ELF-1 (cell line): ENCODE measurements around the gene DNMBP.
A peak's percentile ranks its signal among the peaks of the same experiment; 100 is the strongest.
"Not testable (repeated sequence)": the region's sequence is repeated elsewhere in the genome, so short reads cannot be mapped to it uniquely, and the experiment has no call there.

ENCODE experiments used
- DNase-seq: peaks from one replicate; pipeline ENCODE4 v3.0.0-alpha.2; 2016; ENCODE audit warnings: low read depth, low spot score

DNMBP gene

DNA sequence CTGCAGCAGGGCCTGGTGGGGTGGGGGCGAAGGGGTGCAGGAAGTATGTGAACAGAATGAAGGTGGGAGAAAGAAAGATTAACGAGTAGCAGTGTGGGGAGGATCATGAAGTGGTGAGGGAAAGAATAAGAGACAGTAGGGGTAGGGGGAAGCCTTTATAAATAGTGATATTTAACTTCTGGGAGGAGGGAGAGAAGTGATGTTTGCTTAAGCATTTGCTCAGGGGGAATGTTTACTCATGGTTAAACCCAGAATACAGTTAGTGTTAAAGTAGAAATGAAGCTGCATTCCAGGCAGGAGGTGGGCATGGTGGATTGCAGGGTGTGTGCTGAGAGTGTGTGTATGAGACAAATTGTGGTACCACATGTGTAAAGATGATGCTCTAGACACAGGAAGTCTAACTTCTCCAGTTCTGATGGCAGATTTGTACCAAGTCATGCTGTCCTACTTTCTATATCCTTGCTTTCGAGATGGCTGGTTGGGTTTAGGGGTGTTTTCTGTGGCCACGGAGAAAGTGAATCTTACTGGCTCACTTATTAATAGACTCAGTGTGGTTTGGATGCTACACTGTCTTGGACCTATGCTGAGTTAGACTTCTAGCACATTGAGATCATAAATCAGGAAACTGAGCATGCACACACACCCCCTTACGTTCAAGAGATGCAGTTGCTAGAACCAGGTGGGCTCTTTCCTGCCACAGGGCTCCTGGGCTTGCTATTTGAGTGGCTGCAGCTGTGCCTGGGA, 10.6 kb upstream of the DNMBP start:
- DNase-seq, result no peak

DNA sequence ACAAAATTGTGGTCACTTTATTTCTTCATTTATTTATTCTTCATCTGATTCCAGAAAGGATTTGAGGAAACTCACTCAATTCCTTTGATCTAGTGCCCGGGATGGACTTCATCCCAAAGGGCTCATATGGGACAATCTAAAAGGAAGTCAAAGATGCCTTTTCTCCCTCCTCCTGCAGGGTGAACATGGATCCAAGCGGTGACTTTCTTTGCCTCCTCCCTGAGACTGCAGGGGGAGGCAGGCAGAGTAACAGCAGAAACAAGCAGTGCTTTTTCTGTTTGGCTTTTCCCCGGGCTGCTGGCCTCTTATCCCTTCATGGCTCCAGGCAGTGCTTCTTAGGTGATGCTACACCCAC, 10.0 kb upstream of the DNMBP start:
- peak; percentile 55 for DNase-seq

DNA sequence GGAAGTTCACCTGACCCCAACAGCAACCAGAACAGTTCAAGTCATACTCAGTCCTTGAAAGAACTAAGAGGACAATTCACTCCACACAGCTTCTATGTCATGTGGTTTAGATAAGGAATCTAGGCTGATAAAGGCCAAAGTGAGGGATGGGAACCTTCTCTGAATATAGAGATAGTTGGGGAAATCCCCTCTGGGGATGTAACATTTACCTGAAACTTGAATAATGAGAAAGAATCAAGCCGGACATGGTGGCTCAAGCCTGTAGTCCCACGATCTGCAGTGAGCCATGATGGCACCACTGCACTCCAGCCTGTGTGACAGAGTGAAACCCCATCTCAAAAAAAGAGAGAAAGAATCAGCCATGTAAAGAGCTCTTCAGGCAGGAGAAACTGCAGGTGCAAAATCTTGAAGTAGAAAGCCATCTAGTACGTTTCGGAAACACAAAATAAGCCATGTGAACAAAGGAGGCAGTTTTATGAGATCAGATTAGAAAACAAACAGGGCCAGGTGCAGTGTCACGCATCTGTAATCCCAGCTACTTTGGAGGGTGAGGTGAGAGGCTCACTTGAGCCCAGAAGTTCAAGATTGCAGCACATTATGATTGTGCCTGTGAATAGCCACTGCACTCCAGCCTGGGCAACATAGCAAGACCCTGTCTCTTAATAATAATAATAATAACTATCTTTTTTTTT, 4.5 kb upstream of the DNMBP start:
- DNase-seq, result no peak

DNA sequence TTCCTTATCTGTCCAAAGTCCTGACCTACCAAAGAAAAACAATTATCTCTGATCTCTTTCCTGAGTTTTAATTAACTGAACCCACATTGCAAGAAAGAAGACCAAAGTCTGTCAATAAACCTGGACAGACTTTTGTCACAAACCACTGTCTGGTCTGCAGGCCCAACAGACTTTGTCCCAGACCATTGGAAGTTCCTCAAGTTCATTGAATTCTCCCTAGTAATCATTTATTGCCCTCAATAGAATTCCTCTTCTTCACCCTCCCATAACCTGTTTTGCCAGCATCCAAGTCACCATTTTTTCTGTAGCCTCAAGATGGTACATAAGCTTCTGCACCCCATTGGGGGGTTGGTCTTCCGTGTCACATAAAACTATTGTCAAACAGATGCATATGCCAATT, 3.9 kb upstream of the DNMBP start:
- DNase-seq, result no peak

DNA sequence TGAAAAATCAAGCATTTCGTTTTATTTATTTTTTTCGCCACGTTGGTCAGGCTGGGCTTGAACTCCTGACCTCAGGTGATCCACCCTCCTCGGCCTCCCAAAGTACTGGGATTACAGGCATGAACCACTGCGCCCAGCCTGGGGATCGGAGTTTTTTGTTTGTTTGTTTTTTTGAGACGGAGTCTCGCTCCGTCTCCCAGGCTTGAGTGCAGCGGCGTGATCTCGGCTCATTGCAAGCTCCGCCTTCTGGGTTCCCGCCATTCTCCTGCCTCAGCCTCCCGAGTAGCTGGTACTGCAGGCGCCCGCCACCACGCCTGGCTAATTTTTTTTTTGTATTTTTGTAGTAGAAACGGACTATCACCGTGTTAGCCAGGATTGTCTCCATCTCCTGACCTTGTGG, 2.2 kb upstream of the DNMBP start:
- not testable (repeated sequence) for DNase-seq

DNA sequence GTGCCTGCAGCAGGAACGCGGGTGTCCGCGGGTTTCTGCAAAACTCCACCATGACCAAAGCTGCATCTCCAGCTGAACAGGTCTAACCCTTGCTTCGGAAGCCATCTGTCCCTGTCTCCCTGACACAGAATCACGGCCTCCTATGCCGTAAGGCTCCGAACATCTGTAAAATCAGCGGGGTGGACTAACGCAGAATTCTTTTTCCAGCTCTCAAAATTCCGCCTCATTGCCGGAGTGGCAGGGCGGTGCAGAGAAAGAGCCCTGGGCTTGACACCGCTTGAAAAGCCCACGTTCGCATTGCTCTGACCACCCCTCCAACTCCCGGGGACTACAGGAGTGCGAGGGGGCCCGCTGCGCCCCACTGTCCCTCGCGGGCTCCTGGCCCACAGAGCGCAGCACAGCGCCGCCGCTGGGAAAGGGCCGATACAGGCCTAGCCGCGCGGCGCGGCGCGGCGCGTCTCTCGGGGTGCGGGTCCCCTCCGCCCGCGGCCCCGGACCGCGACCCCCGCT, 409 bp downstream of the DNMBP start:
- peak; percentile 43 for DNase-seq

DNA sequence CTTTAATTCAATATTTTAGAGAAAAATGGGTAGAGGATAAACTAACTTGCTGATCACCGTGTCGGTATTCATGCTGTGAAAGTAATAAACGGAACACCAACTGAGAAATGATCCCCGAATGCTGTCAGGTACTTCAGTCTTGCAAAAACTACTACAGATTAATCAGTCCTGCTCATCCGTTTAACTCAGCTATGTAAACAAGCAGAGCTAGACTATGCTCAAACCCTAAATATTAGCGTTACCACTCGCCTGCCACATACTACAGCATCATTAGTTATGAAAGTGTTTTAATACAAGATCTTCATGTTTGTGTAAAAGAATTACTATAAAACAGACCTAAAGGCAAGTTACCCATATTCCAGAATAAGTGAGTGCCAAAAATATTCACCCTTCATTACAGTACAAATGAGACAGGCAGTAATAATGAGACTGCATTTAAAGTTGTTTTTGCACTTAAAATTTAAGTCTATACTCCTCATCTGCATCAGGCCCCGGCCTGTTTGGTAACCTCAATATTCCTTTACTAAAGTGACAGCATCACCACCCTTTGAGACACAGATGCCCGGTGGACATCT, 952 bp downstream of the DNMBP start:
- no peak for DNase-seq

DNA sequence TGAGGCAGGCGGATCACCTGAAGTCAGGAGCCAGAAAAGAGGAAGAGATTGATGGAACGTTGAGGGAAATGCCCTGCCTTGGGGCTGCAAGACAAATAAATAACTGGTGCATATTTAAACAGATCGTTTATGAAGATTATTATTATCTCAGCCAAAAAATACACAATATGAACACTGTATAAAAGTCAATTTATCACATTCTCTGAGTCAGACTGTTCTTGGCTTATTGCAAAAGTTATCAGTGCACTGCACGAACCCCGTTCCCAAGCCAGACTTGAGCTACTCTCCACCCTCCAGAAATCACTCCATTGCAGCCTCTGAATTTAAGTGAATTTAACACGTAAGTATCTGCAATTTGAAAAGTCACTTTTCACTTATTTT, 1.6 kb downstream of the DNMBP start:
- DNase-seq, result no peak

DNA sequence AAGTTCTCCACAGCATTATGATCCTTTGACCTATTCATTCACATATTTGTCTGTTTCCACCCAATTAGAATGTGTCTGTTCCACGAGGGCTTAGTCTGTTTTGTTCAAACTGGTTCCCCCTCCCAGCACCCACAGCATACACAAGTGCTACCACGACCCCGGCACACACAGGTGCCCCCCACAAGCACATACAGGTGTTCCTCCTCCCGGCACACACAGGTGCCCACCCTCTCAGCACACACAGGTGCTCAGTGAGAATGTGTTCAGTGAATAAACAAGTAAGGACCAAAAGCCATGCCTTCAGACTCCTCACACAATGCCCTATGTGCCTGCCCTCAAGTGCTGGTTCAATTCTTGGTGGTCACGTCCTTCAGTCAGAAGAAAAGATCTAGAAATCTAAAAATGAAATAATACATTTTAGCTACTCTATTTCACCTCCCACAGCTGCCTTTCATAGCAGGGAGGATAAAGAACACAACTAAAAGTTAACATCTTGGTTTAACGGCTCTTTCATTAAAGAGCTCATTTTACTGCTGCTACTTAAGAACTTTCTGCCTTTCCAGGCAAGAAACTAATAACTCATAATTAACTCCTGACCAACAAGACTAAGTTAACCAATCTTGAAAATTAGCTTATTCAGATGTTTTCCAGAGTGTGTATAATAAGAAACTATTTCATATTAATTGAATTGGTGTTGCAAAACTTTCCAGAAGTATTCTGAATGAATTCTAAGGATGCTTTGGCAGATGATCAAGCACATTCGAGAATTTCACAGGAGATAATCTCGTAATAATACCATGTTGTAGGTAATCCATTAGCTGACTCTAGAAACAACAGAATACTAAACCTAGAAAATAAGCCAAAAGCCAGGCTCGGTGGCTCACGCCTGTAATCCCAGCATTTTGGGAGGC, 2.3 kb downstream of the DNMBP start:
- no peak for DNase-seq

DNA sequence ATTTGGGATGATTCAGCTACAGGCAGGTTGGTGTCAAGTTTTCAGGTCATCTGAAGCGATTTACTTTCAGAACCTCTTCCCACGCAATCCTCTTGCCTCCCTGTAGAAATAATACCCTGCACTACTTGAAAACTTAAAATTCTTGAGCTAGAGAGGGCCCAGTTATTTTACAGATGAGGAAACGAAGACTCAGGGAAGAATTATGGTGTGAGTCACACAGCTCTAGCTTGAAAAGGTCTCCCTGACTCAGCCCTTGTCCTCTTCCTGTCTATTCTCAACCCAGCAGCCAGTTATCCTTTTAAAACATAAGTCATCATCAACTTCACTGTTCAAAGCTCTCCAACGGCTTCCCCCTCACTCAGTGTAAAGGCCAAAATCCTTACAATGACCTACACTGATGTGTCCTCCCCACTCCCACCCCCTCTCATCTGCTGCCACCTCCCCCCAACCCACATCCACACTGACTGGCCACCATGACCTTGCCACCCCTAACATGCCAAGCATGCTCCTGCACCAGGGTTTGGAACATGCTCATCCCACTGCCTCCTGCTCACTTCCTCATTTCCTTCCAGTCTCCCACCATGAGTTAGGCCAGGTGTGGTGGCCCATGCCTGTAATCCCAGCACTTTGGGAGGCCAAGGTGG, 3.4 kb downstream of the DNMBP start:
- DNase-seq, result peak; percentile 21

DNA sequence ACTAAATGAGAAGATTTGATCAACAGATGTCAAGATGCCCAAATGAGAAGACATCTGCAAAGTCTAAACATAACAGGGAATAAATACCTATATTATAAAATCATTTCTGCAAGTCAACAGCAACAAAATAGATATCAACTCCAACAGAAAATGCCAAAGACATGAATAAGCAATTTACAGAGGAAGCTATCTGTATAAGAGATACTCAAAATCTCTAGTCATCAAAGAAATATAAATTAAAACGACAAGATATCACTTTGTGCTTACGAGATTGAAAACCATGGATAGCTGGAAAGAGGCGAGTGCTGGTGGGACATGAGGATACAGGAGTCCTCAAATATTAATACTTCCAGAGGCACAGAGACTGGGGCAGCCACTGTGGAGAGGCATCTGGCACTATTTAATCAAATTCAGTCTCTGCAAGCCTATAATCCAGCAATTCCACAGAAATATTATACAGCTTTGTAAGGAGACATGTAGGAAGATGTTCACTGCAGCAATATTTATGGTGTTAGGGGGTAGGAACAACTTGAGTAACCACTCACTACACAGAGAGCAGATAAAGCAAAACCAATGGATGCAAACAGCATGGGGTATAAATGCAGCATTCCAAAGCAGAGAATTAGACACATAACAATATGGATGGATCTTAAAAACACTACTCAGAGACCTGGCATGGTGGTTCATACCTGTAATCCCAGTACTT, 4.8 kb downstream of the DNMBP start:
- DNase-seq, result no peak

DNA sequence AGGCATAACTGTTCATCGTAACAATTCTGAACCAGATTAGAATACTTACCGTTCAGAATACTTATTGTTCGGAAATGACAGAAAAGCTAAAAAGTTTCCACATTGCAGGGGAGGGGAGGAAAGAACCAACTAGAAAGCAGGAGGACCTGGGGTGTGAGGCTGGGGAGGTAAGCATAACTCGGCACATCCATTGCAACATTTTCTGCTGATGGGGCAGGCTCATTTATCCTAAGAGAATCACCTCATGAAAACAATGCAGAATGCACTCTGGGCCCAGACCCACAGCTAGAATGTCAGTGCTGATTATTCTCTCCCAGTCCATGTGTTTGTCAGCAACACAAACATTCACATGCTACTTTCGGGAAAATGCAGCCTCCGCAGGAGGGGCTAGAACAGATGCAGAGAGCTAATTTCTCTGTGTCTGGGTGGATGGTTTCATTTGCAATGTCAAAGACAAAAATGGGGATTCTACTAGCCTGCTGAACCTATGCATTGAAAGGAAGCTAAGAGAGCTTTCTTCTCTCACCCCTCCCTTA, 9.6 kb downstream of the DNMBP start:
- no peak for DNase-seq

DNA sequence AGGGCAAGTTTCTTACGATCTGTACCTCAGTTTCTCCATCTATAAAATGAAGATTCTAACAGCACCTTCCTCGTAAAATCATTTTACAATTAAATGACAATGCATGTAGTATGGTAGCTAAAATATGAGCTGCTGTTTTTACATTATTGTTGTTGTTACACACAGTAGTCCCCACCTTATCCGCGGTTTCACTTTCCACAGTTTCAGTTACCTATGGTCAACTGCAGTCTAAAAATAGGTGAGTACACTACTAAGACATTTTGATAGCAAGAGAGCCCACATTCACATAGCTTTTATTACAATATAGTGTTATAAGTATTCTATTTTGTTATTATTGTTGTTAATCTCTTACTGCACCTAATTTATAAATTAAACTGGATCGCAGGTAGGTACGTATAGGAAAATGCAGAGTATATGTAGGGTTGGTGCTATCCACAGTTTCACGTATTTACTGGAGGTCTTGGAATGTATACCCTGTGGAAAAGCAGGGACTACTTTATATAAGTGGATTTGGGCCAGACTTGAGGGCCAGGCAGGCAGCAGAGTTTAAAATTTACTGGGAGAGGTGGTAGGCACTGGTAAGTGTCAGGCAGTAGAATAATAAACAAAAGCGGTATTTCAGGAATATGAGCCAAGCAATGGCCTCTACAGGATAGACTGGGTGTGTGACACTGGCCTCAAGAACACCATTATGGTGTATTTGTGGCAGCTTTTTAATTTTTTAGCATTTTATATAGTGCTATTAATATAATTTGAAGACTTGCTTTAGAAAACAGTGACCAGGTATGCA, 10.2 kb downstream of the DNMBP start:
- no peak for DNase-seq

DNA sequence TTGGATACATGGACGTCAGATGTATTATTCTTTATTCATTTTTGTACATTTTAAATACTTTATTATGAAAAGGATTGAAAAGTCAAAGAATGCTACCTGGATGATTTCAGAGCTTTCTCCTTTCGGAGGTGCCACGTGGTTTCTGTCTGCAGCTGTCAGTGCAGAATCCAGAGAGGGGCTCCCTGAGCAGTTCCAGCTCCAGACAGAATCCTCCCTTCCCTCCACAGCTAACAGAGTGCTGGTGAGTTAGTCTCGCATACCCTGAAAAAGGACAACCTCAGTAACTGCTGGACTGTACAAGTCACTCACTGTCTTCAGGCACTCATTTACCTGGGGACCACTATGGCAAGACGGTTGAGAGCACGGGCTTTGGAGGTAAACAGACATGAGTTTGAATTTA, 10.9 kb downstream of the DNMBP start:
- DNase-seq, result no peak

DNA sequence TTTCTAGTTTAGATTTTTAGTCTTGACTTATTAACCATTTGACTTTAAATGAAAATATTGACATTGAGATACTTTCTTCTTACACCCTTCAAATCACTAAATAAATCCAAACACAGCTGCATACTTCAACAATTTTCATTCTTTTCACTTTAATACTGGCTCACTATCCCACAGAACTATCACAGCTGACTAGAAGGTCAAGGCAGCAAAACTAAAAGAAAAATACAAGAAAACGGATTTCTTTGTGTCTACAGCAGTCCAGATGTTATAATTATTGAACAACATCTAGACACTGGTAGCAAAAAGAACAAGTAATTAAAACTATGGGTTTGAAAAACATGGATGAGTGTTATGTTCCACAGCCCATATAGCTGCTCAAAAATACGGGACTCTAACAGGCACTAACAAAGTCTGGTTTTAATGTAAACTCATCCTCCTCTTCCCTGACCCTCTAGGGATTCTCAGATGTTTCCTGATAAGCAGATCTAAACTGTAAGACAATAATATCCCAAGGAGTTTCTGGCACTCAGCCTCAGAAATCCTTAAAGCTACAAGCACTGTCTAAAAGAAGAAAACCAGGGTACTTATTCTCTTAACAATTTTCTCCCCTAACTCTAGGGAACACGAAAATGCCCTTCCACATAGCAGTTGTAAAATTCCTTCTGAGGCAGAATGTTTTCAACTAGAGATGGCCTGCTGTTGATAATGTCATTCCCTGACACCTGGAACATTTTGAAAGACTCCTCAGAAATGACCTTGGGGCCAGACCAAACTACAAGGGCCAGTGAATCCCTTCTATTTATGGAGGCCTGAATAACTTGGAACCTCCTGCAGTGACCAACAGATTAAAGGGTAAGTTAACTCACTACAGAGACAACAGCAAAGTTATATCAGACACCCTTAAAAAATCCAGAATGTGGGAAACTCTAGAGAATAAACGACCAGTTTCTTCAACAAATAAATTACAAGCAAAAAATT, 12.8 kb downstream of the DNMBP start:
- peak; percentile 17 for DNase-seq

DNA sequence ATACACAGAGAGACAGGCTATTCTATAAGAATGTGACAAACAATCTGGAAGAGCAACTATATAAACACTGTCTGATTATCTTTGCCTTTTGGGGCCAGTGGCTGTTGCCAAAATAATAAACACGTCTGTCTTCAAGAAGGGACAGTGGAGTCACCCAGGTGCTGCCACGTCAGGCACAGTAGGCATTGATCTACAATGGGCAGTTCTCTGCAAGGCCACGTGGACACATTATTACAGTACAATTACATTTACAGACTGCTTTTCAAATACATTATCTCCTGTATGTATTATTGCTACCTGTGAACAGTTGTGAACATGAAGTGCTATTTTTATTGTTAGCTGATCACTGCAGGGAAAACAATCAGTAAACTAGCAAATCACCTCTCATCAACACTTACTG, 14.0 kb downstream of the DNMBP start:
- no peak for DNase-seq

DNA sequence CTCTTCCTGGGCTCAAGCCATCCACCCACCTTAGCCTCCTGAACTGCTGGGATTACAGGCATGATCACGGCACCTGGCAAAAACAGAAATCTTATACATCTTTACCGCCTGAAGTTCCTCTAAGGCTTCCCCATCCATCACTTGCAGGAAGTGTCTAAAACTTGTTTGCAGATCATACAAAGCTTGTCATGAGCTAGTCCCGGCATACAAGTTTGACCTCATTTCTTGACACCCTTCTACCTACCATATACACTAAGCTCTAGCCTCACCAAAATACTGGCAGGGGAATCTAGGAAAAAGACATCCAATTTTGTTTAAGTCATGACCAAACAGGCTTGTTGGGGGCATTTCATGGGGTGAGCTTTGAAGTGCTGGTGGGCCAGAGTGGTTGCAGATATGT, 14.5 kb downstream of the DNMBP start:
- DNase-seq, result no peak

DNA sequence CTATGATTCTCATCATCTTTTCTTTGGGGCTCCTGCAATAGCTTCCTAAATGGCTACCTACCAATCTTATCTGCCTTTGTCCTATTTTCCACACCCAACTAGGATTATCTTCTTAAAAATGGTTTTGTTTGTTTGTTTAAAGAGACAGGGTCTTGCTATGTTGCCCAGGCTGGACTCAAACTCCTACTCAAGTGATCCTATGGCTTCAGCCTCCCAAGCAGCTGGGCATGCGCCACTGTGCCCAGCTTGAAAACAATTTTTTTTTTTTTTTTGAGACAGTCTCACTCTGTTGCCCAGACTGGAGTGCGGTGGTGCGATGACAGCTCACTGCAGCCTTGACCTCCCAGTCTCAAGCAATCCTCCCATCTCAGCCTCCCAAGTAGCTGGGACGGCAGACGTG, 14.9 kb downstream of the DNMBP start:
- DNase-seq, result no peak
